ENCODE results near the gene BCAS3.
"Not testable (repeated sequence)": the region's sequence is repeated elsewhere in the genome, so short reads cannot be mapped to it uniquely, and the experiment has no call there.

Gene BCAS3

GRCh38 chr17:60677308-60678117 is at the start of gene BCAS3:
Gene BCAS3 (plus strand): TSS chr17:60677851.
- peak; percentile 97 for DNase-seq

GRCh38 chr17:60628252-60628889 is 49.3 kb upstream of the BCAS3 start:
- no peak for DNase-seq

GRCh38 chr17:60629120-60629519 is 48.5 kb upstream of the BCAS3 start:
- no peak for DNase-seq

- no peak for DNase-seq
Observed at GRCh38 chr17:60630352-60630751, 47.3 kb upstream of the BCAS3 start.

- DNase-seq = no peak
Observed at GRCh38 chr17:60631119-60631518, 46.5 kb upstream of the BCAS3 start.

GRCh38 chr17:60637683-60638082 is 40.0 kb upstream of the BCAS3 start:
- DNase-seq = no peak

GRCh38 chr17:60639019-60639330 is 38.7 kb upstream of the BCAS3 start:
- DNase-seq = no peak

- no peak for DNase-seq
Observed at GRCh38 chr17:60640503-60640902, 37.1 kb upstream of the BCAS3 start.

GRCh38 chr17:60641126-60641525 is 36.5 kb upstream of the BCAS3 start:
- DNase-seq = no peak

GRCh38 chr17:60641810-60642220 is 35.8 kb upstream of the BCAS3 start:
- DNase-seq = peak; percentile 40

GRCh38 chr17:60645918-60646523 is 31.6 kb upstream of the BCAS3 start:
- DNase-seq = no peak

GRCh38 chr17:60646701-60647100 is 30.9 kb upstream of the BCAS3 start:
- no peak for DNase-seq

- DNase-seq = no peak
Observed at GRCh38 chr17:60647705-60648104, 29.9 kb upstream of the BCAS3 start.

- no peak for DNase-seq
Observed at GRCh38 chr17:60652454-60653247, 25.0 kb upstream of the BCAS3 start.

- DNase-seq = no peak
Observed at GRCh38 chr17:60653569-60653968, 24.1 kb upstream of the BCAS3 start.

- DNase-seq = no peak
Observed at GRCh38 chr17:60656499-60656898, 21.2 kb upstream of the BCAS3 start.

- no peak for DNase-seq
Observed at GRCh38 chr17:60659156-60659555, 18.5 kb upstream of the BCAS3 start.

GRCh38 chr17:60661489-60661888 is 16.2 kb upstream of the BCAS3 start:
- no peak for DNase-seq

GRCh38 chr17:60664022-60664421 is 13.6 kb upstream of the BCAS3 start:
- DNase-seq = no peak

GRCh38 chr17:60665602-60666001 is 12.0 kb upstream of the BCAS3 start:
- DNase-seq = no peak

GRCh38 chr17:60668741-60669140 is 8.9 kb upstream of the BCAS3 start:
- not testable (repeated sequence) for DNase-seq

GRCh38 chr17:60671482-60671881 is 6.2 kb upstream of the BCAS3 start:
- no peak for DNase-seq

- not testable (repeated sequence) for DNase-seq
Observed at GRCh38 chr17:60674637-60675036, 3.0 kb upstream of the BCAS3 start.

All from CD4-positive, alpha-beta T cell treated with Interleukin-15 for 1 hour (primary cell).